Karpas-422 (cell line): ENCODE results near the gene HYAL1. TPM values are rescaled to one million over a fixed set of nuclear protein-coding genes. Genes with fewer than 3 reads are reported as not detected.

Source experiments
- DNase-seq: peaks from one replicate; pipeline ENCODE4 v3.0.0-alpha.2; 2015
- H2AFZ ChIP-seq: fragments of 200-600 bp; sonication (generic); 2 replicates; pipeline ENCODE4 v1.6.1; 2014; ENCODE audit warnings: antibody characterized with exemption, low read length, mixed read lengths
- H3K27ac ChIP-seq: fragments of 200-600 bp; sonication (generic); 2 replicates; pipeline ENCODE4 v1.5.1; 2014; ENCODE audit warnings: mild to moderate bottlenecking, low read length, moderate library complexity
- H3K27me3 ChIP-seq: fragments of 200-600 bp; sonication (generic); 2 replicates; pipeline ENCODE4 v1.6.1; 2014; ENCODE audit warnings: low read length, mixed read lengths
- H3K36me3 ChIP-seq: fragments of 200-600 bp; sonication (generic); 2 replicates; pipeline ENCODE4 v1.6.1; 2014; ENCODE audit warnings: low read length, mixed read lengths; ENCODE audit not compliant: insufficient read depth
- H3K4me1 ChIP-seq: fragments of 200-600 bp; sonication (generic); 2 replicates; pipeline ENCODE4 v1.6.1; 2014; ENCODE audit warnings: mild to moderate bottlenecking, low read length, mixed read lengths
- H3K4me2 ChIP-seq: fragments of 200-600 bp; sonication (generic); 2 replicates; pipeline ENCODE4 v1.6.1; 2014; ENCODE audit warnings: low read length, low read depth, mild to moderate bottlenecking; ENCODE audit not compliant: poor library complexity, severe bottlenecking
- H3K4me3 ChIP-seq: fragments of 200-600 bp; sonication (generic); 2 replicates; pipeline ENCODE4 v1.5.1; 2014; ENCODE audit warnings: mild to moderate bottlenecking, antibody characterized with exemption, low read length, mixed read lengths
- H3K79me2 ChIP-seq: fragments of 200-600 bp; sonication (generic); 2 replicates; pipeline ENCODE4 v1.6.1; 2014; ENCODE audit warnings: mild to moderate bottlenecking, low read length, mixed read lengths
- H3K9ac ChIP-seq: fragments of 200-600 bp; sonication (generic); 2 replicates; pipeline ENCODE4 v1.6.0; 2014; ENCODE audit warnings: low read length
- H3K9me2 ChIP-seq: fragments of 200-600 bp; sonication (generic), shearing (Covaris generic); replicated peaks from 2 replicates; pipeline ENCODE4 v1.6.0; 2014; ENCODE audit warnings: mild to moderate bottlenecking, low read length, moderate library complexity; ENCODE audit not compliant: insufficient read depth
- H3K9me3 ChIP-seq: fragments of 300-700, 200-600 bp; sonication (generic); 2 replicates; pipeline ENCODE4 v1.6.1; 2014; ENCODE audit warnings: low read length, mixed read lengths
- H4K20me1 ChIP-seq: fragments of 200-600 bp; sonication (generic); 2 replicates; pipeline ENCODE4 v1.6.1; 2014; ENCODE audit warnings: mild to moderate bottlenecking, antibody characterized with exemption, low read length, low read depth; ENCODE audit not compliant: insufficient read depth
- total RNA-seq: library from RNA; depleted of rRNA; stranded (reverse); fragments of >200 nt; shearing (Covaris generic); gene quantifications from 2 replicates; pipeline ENCODE4 v1.2.3, GENCODE V29; 2014; ENCODE audit warnings: low replicate concordance

Gene HYAL1
- total RNA-seq, 1 experiment from 2014 or later: 0.71 TPM

GRCh38 chr3:50302095-50303012 is 1.0 kb downstream of the HYAL1 start:
- Histone ChIP-seq H4K20me1 (no peaks in the 10 kb centered on the region), H2AFZ (no peak overlapping the region), H3K4me1 (peaks cover 21% of the 10 kb centered on the region), H3K9me2 (no peaks in the 10 kb centered on the region), H3K4me2 (no peak overlapping the region), H3K27ac (no peak overlapping the region), H3K27me3 (no peaks in the 10 kb centered on the region), H3K36me3 (no peaks in the 10 kb centered on the region), H3K9me3 (no peaks in the 10 kb centered on the region), H3K9ac (no peak overlapping the region), H3K79me2 (peaks cover 7% of the 10 kb centered on the region; the same call in 1 of the 2 replicates), H3K4me3 (no peak overlapping the region)
- DNase-seq: no peak

GRCh38 chr3:50300681-50301254 is 2.6 kb downstream of the HYAL1 start:
- peak overlapping the region; percentile 76 for H3K4me2 ChIP-seq
- no peak overlapping the region for H3K27ac ChIP-seq
- DNase-seq: no peak
- H3K9ac ChIP-seq: peak overlapping the region; percentile 72; the same call in 1 of the 2 replicates
- H3K27me3 ChIP-seq: no peaks in the 10 kb centered on the region
- peak overlapping the region; percentile 72; the same call in 1 of the 2 replicates for H3K4me3 ChIP-seq
- no peaks in the 10 kb centered on the region for H3K36me3 ChIP-seq
- H3K79me2 ChIP-seq: peaks cover 7% of the 10 kb centered on the region; the same call in 1 of the 2 replicates
- no peaks in the 10 kb centered on the region for H3K9me2 ChIP-seq
- no peaks in the 10 kb centered on the region for H3K9me3 ChIP-seq
- peaks cover 21% of the 10 kb centered on the region for H3K4me1 ChIP-seq
- no peaks in the 10 kb centered on the region for H4K20me1 ChIP-seq
- H2AFZ ChIP-seq: no peak overlapping the region

GRCh38 chr3:50299929-50300680 is 3.3 kb downstream of the HYAL1 start:
- Histone ChIP-seq H2AFZ (peak overlapping the region; percentile 40; the same call in 1 of the 2 replicates), H3K9me2 (no peaks in the 10 kb centered on the region), H3K4me1 (peaks cover 21% of the 10 kb centered on the region), H3K36me3 (no peaks in the 10 kb centered on the region), H3K79me2 (peaks cover 7% of the 10 kb centered on the region; the same call in 1 of the 2 replicates), H3K27ac (peak overlapping the region; percentile 14; the same call in 1 of the 2 replicates), H3K9me3 (no peaks in the 10 kb centered on the region), H3K27me3 (no peaks in the 10 kb centered on the region), H3K4me2 (peak overlapping the region; percentile 76), H4K20me1 (no peaks in the 10 kb centered on the region), H3K4me3 (peak overlapping the region; percentile 72), H3K9ac (peak overlapping the region; percentile 72)
- DNase-seq: no peak

GRCh38 chr3:50299638-50299928 is 3.8 kb downstream of the HYAL1 start:
- Histone ChIP-seq H3K9ac (peak overlapping the region; percentile 72), H3K36me3 (no peaks in the 10 kb centered on the region), H4K20me1 (no peaks in the 10 kb centered on the region), H3K4me1 (peaks cover 21% of the 10 kb centered on the region), H3K27me3 (no peaks in the 10 kb centered on the region), H3K79me2 (peaks cover 7% of the 10 kb centered on the region; the same call in 1 of the 2 replicates), H3K9me2 (no peaks in the 10 kb centered on the region), H3K4me3 (peak overlapping the region; percentile 72), H2AFZ (peak overlapping the region; percentile 40; the same call in 1 of the 2 replicates), H3K27ac (peak overlapping the region; percentile 14; the same call in 1 of the 2 replicates), H3K4me2 (peak overlapping the region; percentile 76), H3K9me3 (no peaks in the 10 kb centered on the region)
- DNase-seq: no peak

GRCh38 chr3:50298836-50299637 is 4.3 kb downstream of the HYAL1 start, which contains the start of the genes HYAL3 and NAA80:
HYAL3 (minus strand) TSS chr3:50299405; CDS start chr3:50295602, 3,803 bp downstream.
NAA80 (minus strand) TSS chr3:50299405; CDS start chr3:50297463, 1,942 bp downstream.
- Histone ChIP-seq H3K9me3 (no peaks in the 10 kb centered on the region), H3K9me2 (no peaks in the 10 kb centered on the region), H3K36me3 (no peaks in the 10 kb centered on the region), H3K4me3 (peak within 1 kb of the TSS; percentile 93), H3K4me1 (peaks cover 21% of the 10 kb centered on the region), H3K79me2 (peaks cover 7% of the 10 kb centered on the region; the same call in 1 of the 2 replicates), H3K9ac (peak within 1 kb of the TSS; percentile 91), H4K20me1 (no peaks in the 10 kb centered on the region), H3K4me2 (peak within 1 kb of the TSS; percentile 92), H3K27ac (peak within 1 kb of the TSS; percentile 44; the same call in 1 of the 2 replicates), H3K27me3 (no peaks in the 10 kb centered on the region), H2AFZ (peak within 1 kb of the TSS; percentile 95)
- peak; percentile 100 for DNase-seq

GRCh38 chr3:50297896-50298725 is 5.3 kb downstream of the HYAL1 start:
- Histone ChIP-seq H3K4me1 (peaks cover 23% of the 10 kb centered on the region), H4K20me1 (no peaks in the 10 kb centered on the region), H2AFZ (no peak overlapping the region), H3K9ac (peak overlapping the region; percentile 91), H3K9me3 (no peaks in the 10 kb centered on the region), H3K27me3 (no peaks in the 10 kb centered on the region), H3K36me3 (no peaks in the 10 kb centered on the region), H3K79me2 (peaks cover 7% of the 10 kb centered on the region; the same call in 1 of the 2 replicates), H3K9me2 (no peaks in the 10 kb centered on the region), H3K27ac (no peak overlapping the region), H3K4me3 (peak overlapping the region; percentile 93), H3K4me2 (peak overlapping the region; percentile 92)
- DNase-seq: no peak

- Histone ChIP-seq H3K27ac (no peak overlapping the region), H3K27me3 (no peaks in the 10 kb centered on the region), H2AFZ (no peak overlapping the region), H3K9ac (peak overlapping the region; percentile 91; the same call in 1 of the 2 replicates), H3K9me2 (no peaks in the 10 kb centered on the region), H3K4me1 (peaks cover 29% of the 10 kb centered on the region), H3K4me3 (peak overlapping the region; percentile 93; the same call in 1 of the 2 replicates), H3K79me2 (peaks cover 7% of the 10 kb centered on the region; the same call in 1 of the 2 replicates), H3K36me3 (no peaks in the 10 kb centered on the region), H4K20me1 (no peaks in the 10 kb centered on the region), H3K9me3 (no peaks in the 10 kb centered on the region), H3K4me2 (no peak overlapping the region)
- DNase-seq: no peak
Measured at GRCh38 chr3:50297384-50297775, 6.0 kb downstream of the HYAL1 start.
